ENCODE data around the gene PTPRN.

- no peak for TF ChIP-seq REST (IDR thresholded peaks at IDR 0.05; ENCODE audit: low read depth)
- TF ChIP-seq EGR1 (IDR thresholded peaks at IDR 0.05), result no peak
- 0 out of 2 replicates have a peak, but pooled peaks have one; percentile 20 for TF ChIP-seq EP300 (IDR thresholded peaks at IDR 0.05; ENCODE audit: borderline replicate concordance)
- TF ChIP-seq TCF12 (IDR thresholded peaks at IDR 0.05; ENCODE audit: low read depth), result no peak
- no peak for TF ChIP-seq TAF1 (IDR thresholded peaks at IDR 0.05; ENCODE audit: low read depth)
- TF ChIP-seq, protein P1, sequence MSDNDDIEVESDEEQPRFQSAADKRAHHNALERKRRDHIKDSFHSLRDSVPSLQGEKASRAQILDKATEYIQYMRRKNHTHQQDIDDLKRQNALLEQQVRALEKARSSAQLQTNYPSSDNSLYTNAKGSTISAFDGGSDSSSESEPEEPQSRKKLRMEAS (IDR thresholded peaks at IDR 0.05), result no peak
- TF ChIP-seq NFIC (IDR thresholded peaks at IDR 0.05), result no peak
Observed at GRCh38 chr2:219277703-219278654, 31.2 kb downstream of the PTPRN start.
